Ascending aorta (tissue), 2 donors: ENCODE measurements around the gene ZBTB7A. TPM values are rescaled to one million over a fixed set of nuclear protein-coding genes. Genes with fewer than 3 reads are reported as not detected.

Experiments
- DNase-seq, 2 donors: peaks; one replicate each; pipeline ENCODE4 v3.0.0-alpha.2; 2019; ENCODE audit warnings: low spot score in 2 of 2
- H3K27ac ChIP-seq, 2 donors: fragments of 200-600 bp; sonication (generic); one replicate each; pipeline ENCODE4 v1.5.1; 2016 to 2017; ENCODE audit warnings: mild to moderate bottlenecking in 1 of 2
- H3K27me3 ChIP-seq: fragments of 200-600 bp; sonication (generic); one replicate; pipeline ENCODE4 v1.5.1; 2017
- H3K36me3 ChIP-seq, 2 donors: fragments of 200-600 bp; sonication (generic); one replicate each; pipeline ENCODE4 v1.5.1; 2016
- H3K4me1 ChIP-seq, 2 donors: fragments of 200-600 bp; sonication (generic); one replicate each; pipeline ENCODE4 v1.5.1; 2016 to 2017; ENCODE audit warnings: mild to moderate bottlenecking in 1 of 2
- H3K4me3 ChIP-seq, 2 donors: fragments of 200-600 bp; sonication (generic); one replicate each; pipeline ENCODE4 v1.5.1; 2016 to 2017; ENCODE audit warnings: mild to moderate bottlenecking in 1 of 2
- H3K9me3 ChIP-seq, 2 donors: fragments of 200-600 bp; sonication (generic); one replicate each; pipeline ENCODE4 v1.5.1; 2016
- intact Hi-C: fragments of 100-400 bp; cut with DNase I; formaldehyde crosslinking; loops from one replicate; pipeline ENCODE4 v1.15.1; 2023
- total RNA-seq: library from RNA; depleted of rRNA; stranded (reverse); fragments of >200 nt; gene quantifications from one replicate; pipeline ENCODE4 v1.1.0, GENCODE V29; 2016
- TF ChIP-seq, protein P1 (sequence below), 3 experiments: fragments of 200-600 bp in 2 of 3; fragments of 450-650 bp in 1 of 3; sonication (generic) in 2 of 3; IDR thresholded peaks; one replicate each; pipeline ENCODE4 v1.5.1; 2016 to 2019; ENCODE audit warnings: antibody characterized with exemption in 3 of 3, mild to moderate bottlenecking in 1 of 3, moderate library complexity in 1 of 3

ZBTB7A gene
- total RNA-seq, 1 donor from 2014 or later: 76.4 TPM

DNA sequence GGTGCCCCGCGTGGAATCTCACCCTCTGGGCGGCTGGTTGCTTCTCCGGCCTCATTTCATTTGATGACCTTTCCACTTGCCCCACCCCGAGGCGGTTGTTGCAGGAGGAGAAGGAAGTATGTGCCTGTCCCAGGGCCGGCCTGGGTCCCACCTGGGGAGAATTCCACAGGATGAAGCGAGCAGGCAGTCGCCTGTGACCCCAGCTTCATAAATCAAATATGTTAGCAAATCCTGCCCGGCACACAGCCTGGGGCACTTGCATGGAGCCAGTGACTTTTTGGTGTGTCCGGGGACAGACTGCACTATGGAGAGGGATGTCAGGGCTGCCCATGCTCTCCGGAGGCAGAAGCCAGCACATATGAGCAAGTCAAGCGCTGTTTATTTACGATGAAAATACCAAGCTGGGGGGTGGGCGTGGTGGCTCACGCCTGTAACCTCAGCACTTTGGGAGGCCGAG lies 19.7 kb upstream of the ZBTB7A start:
- H3K4me3 ChIP-seq: no peak overlapping the region
- no peaks in the 10 kb centered on the region for H3K4me1 ChIP-seq
- no peak overlapping the region for H3K27ac ChIP-seq
- no peaks in the 10 kb centered on the region for H3K9me3 ChIP-seq
- no peaks in the 10 kb centered on the region for H3K27me3 ChIP-seq
- TF ChIP-seq, protein P1, sequence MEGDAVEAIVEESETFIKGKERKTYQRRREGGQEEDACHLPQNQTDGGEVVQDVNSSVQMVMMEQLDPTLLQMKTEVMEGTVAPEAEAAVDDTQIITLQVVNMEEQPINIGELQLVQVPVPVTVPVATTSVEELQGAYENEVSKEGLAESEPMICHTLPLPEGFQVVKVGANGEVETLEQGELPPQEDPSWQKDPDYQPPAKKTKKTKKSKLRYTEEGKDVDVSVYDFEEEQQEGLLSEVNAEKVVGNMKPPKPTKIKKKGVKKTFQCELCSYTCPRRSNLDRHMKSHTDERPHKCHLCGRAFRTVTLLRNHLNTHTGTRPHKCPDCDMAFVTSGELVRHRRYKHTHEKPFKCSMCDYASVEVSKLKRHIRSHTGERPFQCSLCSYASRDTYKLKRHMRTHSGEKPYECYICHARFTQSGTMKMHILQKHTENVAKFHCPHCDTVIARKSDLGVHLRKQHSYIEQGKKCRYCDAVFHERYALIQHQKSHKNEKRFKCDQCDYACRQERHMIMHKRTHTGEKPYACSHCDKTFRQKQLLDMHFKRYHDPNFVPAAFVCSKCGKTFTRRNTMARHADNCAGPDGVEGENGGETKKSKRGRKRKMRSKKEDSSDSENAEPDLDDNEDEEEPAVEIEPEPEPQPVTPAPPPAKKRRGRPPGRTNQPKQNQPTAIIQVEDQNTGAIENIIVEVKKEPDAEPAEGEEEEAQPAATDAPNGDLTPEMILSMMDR (IDR thresholded peaks at IDR 0.05): no peak
- intact Hi-C loops: no loop called here
- DNase-seq: no peak
- H3K36me3 ChIP-seq: peaks cover 17 to 20% of the 10 kb centered on the region in 2 donors

DNA sequence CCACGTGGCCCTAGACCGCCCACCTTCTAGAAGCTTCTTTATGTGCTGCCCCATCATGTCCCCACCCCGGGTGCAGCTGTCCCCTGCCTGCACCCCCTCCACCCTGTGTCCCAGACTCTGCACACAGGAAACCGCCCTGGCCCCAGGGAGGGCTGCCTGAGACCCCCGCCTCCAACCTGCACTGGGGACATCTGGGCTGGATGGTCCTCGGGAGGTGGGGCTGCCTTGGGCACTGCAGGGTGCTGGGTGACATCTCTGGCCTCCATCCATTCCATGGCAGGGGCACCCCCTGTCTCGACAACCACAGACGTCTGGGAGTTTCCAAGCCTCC lies 17.8 kb upstream of the ZBTB7A start:
- Histone ChIP-seq H3K36me3 (peaks cover 4 to 6% of the 10 kb centered on the region in 2 donors), H3K9me3 (no peaks in the 10 kb centered on the region), H3K4me1 (no peaks in the 10 kb centered on the region), H3K4me3 (no peak overlapping the region), H3K27ac (no peak overlapping the region), H3K27me3 (no peaks in the 10 kb centered on the region)
- intact Hi-C loops: no loop called here
- DNase-seq: no peak
- TF ChIP-seq, protein P1 (IDR thresholded peaks at IDR 0.05): no peak

DNA sequence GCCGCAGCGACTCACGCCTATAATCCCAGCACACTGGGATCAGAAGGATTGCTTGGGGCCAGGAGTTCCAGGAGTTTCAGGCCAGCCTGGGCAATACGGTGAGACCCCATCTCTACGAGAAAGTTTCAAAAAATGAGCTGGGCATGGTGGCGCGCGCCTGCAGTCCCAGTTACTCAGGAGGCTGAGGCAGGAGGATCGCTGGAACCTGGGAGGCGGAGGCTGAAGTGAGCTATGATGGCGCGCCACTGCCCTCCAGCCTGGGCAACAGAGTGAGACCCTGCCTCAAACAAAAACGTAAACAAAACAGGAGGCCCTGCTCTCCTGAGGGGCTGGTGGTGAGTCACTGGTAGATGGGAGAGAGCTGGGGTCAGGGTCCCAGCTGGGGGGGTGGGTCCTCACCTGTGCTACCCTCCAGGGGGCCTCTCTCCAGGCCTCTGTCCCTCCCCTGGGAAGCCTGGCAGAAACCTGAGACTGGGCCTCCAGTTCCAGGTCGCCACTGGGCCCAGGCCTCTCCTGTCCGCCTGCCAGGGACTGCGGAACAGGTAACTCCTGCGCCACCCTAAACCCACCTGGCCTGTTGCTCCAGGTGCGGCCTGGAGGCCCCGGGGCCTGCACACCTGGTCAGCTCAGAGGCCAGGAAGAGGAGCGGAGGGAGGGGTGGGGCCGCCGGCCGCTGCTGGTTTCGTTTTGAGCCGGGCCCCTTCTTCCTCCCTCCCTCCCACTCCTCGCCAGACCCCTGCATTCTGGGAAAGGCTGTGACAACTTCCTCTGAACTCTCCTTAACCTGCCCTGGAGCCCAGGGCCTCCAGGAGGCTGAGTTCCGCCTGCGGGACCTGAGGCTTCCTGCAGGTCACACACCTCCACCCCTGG lies 17.2 kb upstream of the ZBTB7A start:
- Histone ChIP-seq H3K27ac (no peak overlapping the region), H3K4me1 (no peaks in the 10 kb centered on the region), H3K36me3 (no peaks in the 10 kb centered on the region), H3K4me3 (peak overlapping the region in 1 of 2 donors; percentile 24), H3K27me3 (no peaks in the 10 kb centered on the region), H3K9me3 (no peaks in the 10 kb centered on the region)
- intact Hi-C loops: no loop called here
- TF ChIP-seq, protein P1 (IDR thresholded peaks at IDR 0.05): no peak
- DNase-seq: no peak

DNA sequence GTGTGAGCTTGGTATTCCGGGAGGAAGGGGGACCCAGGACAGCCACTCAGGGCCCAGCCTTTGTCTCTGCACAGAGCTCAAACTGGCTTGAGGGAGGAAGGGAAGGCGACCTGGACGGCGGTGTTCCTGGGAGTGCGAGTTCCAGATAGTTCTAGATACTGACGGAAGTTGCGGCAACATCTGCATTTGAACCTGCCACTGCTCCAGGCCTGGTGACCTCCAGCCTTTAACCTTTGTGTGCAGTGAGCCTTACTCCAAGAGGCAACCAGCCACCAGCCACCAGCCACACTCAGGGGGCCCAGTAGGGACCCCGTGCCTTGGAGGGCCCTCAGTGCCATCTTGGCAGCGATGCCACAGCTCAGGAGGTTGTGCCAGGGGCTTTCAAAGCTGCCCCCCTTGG lies 15.5 kb upstream of the ZBTB7A start:
- Histone ChIP-seq H3K9me3 (no peaks in the 10 kb centered on the region), H3K4me1 (peaks cover 0 to 9% of the 10 kb centered on the region in 2 donors), H3K27ac (no peak overlapping the region), H3K36me3 (no peaks in the 10 kb centered on the region), H3K27me3 (no peaks in the 10 kb centered on the region), H3K4me3 (no peak overlapping the region)
- no peak for DNase-seq
- intact Hi-C loops: no loop called here
- TF ChIP-seq, protein P1 (IDR thresholded peaks at IDR 0.05): no peak

DNA sequence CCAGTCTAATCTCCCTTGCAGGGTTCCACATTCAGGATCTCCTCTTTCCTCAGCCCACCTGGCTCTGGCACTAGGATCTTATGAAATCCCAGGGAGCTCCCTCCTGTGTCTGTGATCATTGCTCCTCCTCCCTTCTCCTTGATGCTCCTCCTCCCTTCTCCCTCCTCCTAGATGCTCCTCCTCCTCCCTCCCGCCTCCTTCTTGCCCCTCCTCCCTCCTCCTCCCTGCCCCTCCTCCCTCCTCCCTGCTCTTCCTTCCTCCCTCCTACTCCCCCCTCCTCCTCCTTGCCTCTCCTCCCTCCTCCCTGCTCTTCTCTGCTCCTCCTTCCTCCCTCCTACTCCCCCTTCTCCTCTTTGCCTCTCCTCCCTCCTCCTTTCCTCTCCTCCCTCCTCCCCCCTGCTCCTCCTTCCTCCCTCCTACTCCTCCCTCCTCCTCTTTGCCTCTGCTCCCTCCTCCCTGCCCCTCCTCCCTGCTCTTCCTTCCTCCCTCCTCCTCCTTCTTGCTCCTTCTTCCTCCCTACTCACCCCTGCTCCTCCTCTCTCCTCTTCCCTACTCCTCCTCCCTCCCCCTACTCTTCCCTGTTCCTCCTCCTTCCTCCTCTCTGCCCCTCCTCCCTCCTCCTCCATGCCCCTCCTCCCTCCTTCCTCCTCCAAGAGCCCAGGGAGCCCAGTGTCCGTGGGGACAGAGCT lies 14.9 kb upstream of the ZBTB7A start:
- H3K36me3 ChIP-seq: no peaks in the 10 kb centered on the region
- intact Hi-C loops: no loop called here
- H3K9me3 ChIP-seq: no peaks in the 10 kb centered on the region
- H3K4me3 ChIP-seq: no peak overlapping the region
- TF ChIP-seq, protein P1 (IDR thresholded peaks at IDR 0.05): no peak
- H3K27ac ChIP-seq: no peak overlapping the region
- DNase-seq: no peak
- peaks cover 0 to 9% of the 10 kb centered on the region in 2 donors for H3K4me1 ChIP-seq
- H3K27me3 ChIP-seq: no peaks in the 10 kb centered on the region
